HG03196 (cell line): ENCODE results near the gene PDE5A.

Experiments used
- ATAC-seq: cut with Tn5 transposase; IDR thresholded peaks from one replicate; pipeline ENCODE4 v1.9.1; 2021; ENCODE audit not compliant: unreplicated experiment

Gene PDE5A

GRCh38 chr4:119587796-119588195, 40.8 kb downstream of the PDE5A start:
- ATAC-seq, result no peak

- no peak for ATAC-seq
Observed at GRCh38 chr4:119585771-119586170, 42.8 kb downstream of the PDE5A start.

- ATAC-seq, result no peak
Observed at GRCh38 chr4:119581190-119581873, 47.3 kb downstream of the PDE5A start.

- ATAC-seq, result no peak
Observed at GRCh38 chr4:119580293-119580692, 48.3 kb downstream of the PDE5A start.

- no peak for ATAC-seq
Observed at GRCh38 chr4:119579823-119580222, 48.8 kb downstream of the PDE5A start.

GRCh38 chr4:119570401-119570800, 58.2 kb downstream of the PDE5A start:
- ATAC-seq, result no peak

GRCh38 chr4:119564106-119564505, 64.5 kb downstream of the PDE5A start:
- ATAC-seq, result no peak

GRCh38 chr4:119559044-119559647, 69.5 kb downstream of the PDE5A start:
- no peak for ATAC-seq

GRCh38 chr4:119550857-119551532, 77.6 kb downstream of the PDE5A start:
- no peak for ATAC-seq

GRCh38 chr4:119549639-119550038, 79.0 kb downstream of the PDE5A start:
- no peak for ATAC-seq

- no peak for ATAC-seq
Observed at GRCh38 chr4:119543779-119544178, 84.8 kb downstream of the PDE5A start.

- ATAC-seq, result no peak
Observed at GRCh38 chr4:119543187-119543586, 85.4 kb downstream of the PDE5A start.

- no peak for ATAC-seq
Observed at GRCh38 chr4:119540249-119540648, 88.4 kb downstream of the PDE5A start.

- ATAC-seq, result no peak
Observed at GRCh38 chr4:119537586-119537985, 91.0 kb downstream of the PDE5A start.

GRCh38 chr4:119536572-119537528, 91.8 kb downstream of the PDE5A start:
- ATAC-seq, result no peak

GRCh38 chr4:119532319-119532718, 96.3 kb downstream of the PDE5A start:
- no peak for ATAC-seq

GRCh38 chr4:119529788-119530187, 98.8 kb downstream of the PDE5A start:
- no peak for ATAC-seq

- no peak for ATAC-seq
Observed at GRCh38 chr4:119526786-119527550, 101.6 kb downstream of the PDE5A start.

GRCh38 chr4:119525771-119526712, 102.6 kb downstream of the PDE5A start:
- no peak for ATAC-seq
